ENCODE results near the gene ODAD3.
"Not testable (repeated sequence)": the region's sequence is repeated elsewhere in the genome, so short reads cannot be mapped to it uniquely, and the experiment has no call there.

The ODAD3 gene

GRCh38 chr19:11435057-11435832 lies at the start of gene ODAD3, which contains the start of gene PRKCSH:
Gene ODAD3 (minus strand): TSS chr19:11435121. CDS start chr19:11435016, 105 bp downstream.
Gene PRKCSH (plus strand): TSS chr19:11435635. CDS start chr19:11436118, 483 bp downstream.
- peak within 1 kb of the TSS; percentile 99 for H3K4me3 ChIP-seq (ENCODE audit: low read depth, low read length)

- H3K4me3 ChIP-seq (ENCODE audit: low read depth, low read length), result no peak overlapping the region
Observed at GRCh38 chr19:11483366-11484111, 48.6 kb upstream of the ODAD3 start.

GRCh38 chr19:11482384-11483050 lies 47.6 kb upstream of the ODAD3 start:
- no peak overlapping the region for H3K4me3 ChIP-seq (ENCODE audit: low read depth, low read length)

- no peak overlapping the region for H3K4me3 ChIP-seq (ENCODE audit: low read depth, low read length)
Observed at GRCh38 chr19:11481534-11482383, 46.8 kb upstream of the ODAD3 start.

GRCh38 chr19:11480715-11481533 lies 46.0 kb upstream of the ODAD3 start, which contains the start of gene ELAVL3:
Gene ELAVL3 (minus strand): TSS chr19:11481046. CDS start chr19:11480608, 438 bp downstream.
- no peak within 1 kb of the TSS for H3K4me3 ChIP-seq (ENCODE audit: low read depth, low read length)

GRCh38 chr19:11479898-11480714 lies 45.2 kb upstream of the ODAD3 start:
- no peak overlapping the region for H3K4me3 ChIP-seq (ENCODE audit: low read depth, low read length)

- H3K4me3 ChIP-seq (ENCODE audit: low read depth, low read length), result peak overlapping the region; percentile 4
Observed at GRCh38 chr19:11479090-11479897, 44.4 kb upstream of the ODAD3 start.

GRCh38 chr19:11478167-11479089 lies 43.5 kb upstream of the ODAD3 start:
- no peak overlapping the region for H3K4me3 ChIP-seq (ENCODE audit: low read depth, low read length)

GRCh38 chr19:11475861-11476260 lies 40.9 kb upstream of the ODAD3 start:
- no peak overlapping the region for H3K4me3 ChIP-seq (ENCODE audit: low read depth, low read length)

GRCh38 chr19:11475343-11475742 lies 40.4 kb upstream of the ODAD3 start:
- H3K4me3 ChIP-seq (ENCODE audit: low read depth, low read length), result not testable (repeated sequence)

GRCh38 chr19:11473725-11474124 lies 38.8 kb upstream of the ODAD3 start:
- no peak overlapping the region for H3K4me3 ChIP-seq (ENCODE audit: low read depth, low read length)

GRCh38 chr19:11468266-11468845 lies 33.4 kb upstream of the ODAD3 start:
- not testable (repeated sequence) for H3K4me3 ChIP-seq (ENCODE audit: low read depth, low read length)

GRCh38 chr19:11465600-11465999 lies 30.7 kb upstream of the ODAD3 start:
- H3K4me3 ChIP-seq (ENCODE audit: low read depth, low read length), result no peak overlapping the region

- no peak overlapping the region for H3K4me3 ChIP-seq (ENCODE audit: low read depth, low read length)
Observed at GRCh38 chr19:11464333-11465265, 29.7 kb upstream of the ODAD3 start.

GRCh38 chr19:11463391-11463790 lies 28.5 kb upstream of the ODAD3 start:
- H3K4me3 ChIP-seq (ENCODE audit: low read depth, low read length), result no peak overlapping the region

All from iPS-11a (cell line).